ENCODE measurements around the gene TRPM3.

The TRPM3 gene

GRCh38 chr9:70861797-70862196 lies 259.6 kb downstream of the TRPM3 start:
- Histone ChIP-seq H3K9me3 (ENCODE audit: severe bottlenecking) (no peaks in the 10 kb centered on the region), H3K4me1 (ENCODE audit: insufficient read depth, poor library complexity, severe bottlenecking) (no peaks in the 10 kb centered on the region), H3K27ac (ENCODE audit: poor library complexity, severe bottlenecking) (no peak overlapping the region), H3K4me3 (ENCODE audit: severe bottlenecking) (no peak overlapping the region), H3K36me3 (ENCODE audit: low read depth) (no peaks in the 10 kb centered on the region), H3K27me3 (ENCODE audit: insufficient read depth, poor library complexity, severe bottlenecking) (peaks cover 19% of the 10 kb centered on the region)
- no peak for ATAC-seq (ENCODE audit: low read depth)
- no peak for TF ChIP-seq CTCF (IDR thresholded peaks at IDR 0.05; ENCODE audit: poor library complexity, severe bottlenecking)
- no peak for DNase-seq (ENCODE audit: low spot score)

DNA sequence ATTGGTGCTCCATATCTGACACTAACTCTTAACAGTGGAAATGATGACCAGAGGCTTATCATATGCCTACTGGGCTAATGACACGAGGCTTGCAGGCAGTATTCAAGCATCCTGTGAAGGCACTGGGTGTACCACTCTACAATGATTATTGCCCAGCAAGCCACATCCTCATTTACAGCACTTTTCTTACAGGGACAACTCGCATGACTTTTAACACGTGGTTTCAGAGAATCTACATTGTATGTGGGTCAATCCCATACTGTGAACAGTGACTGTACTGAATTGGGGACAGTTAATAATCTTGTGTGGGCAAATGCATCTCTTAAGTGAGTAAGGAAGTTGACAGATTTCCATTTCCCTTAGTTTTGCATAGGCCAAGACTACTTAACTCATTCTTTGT lies 260.0 kb downstream of the TRPM3 start:
- Histone ChIP-seq H3K4me3 (ENCODE audit: severe bottlenecking) (no peak overlapping the region), H3K27me3 (ENCODE audit: insufficient read depth, poor library complexity, severe bottlenecking) (peaks cover 15% of the 10 kb centered on the region), H3K9me3 (ENCODE audit: severe bottlenecking) (no peaks in the 10 kb centered on the region), H3K27ac (ENCODE audit: poor library complexity, severe bottlenecking) (no peak overlapping the region), H3K36me3 (ENCODE audit: low read depth) (no peaks in the 10 kb centered on the region), H3K4me1 (ENCODE audit: insufficient read depth, poor library complexity, severe bottlenecking) (no peaks in the 10 kb centered on the region)
- DNase-seq (ENCODE audit: low spot score) (no peak), ATAC-seq (ENCODE audit: low read depth) (no peak)
- TF ChIP-seq CTCF (IDR thresholded peaks at IDR 0.05; ENCODE audit: poor library complexity, severe bottlenecking), result no peak

DNA sequence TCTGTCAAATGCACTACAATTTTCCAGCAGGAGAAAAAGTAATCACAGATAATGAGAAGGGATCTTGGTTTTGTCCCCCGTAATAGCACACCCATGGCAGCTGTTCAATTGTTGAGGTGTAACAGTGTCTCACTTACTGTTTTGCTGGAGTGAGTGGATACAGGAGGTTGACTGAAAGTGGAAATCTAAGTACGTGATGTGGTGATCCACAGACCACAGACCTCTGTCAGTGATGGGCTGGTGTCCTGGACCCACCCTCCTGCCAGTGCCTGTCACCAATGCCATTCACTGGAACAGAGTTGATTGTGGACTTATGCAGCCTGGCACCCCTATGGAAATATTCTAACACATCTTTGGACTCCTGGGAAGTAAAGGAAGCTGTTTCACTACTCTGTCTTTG lies 261.7 kb downstream of the TRPM3 start:
- no peak for TF ChIP-seq CTCF (IDR thresholded peaks at IDR 0.05; ENCODE audit: poor library complexity, severe bottlenecking)
- Histone ChIP-seq H3K27ac (ENCODE audit: poor library complexity, severe bottlenecking) (no peak overlapping the region), H3K4me3 (ENCODE audit: severe bottlenecking) (no peak overlapping the region), H3K36me3 (ENCODE audit: low read depth) (no peaks in the 10 kb centered on the region), H3K27me3 (ENCODE audit: insufficient read depth, poor library complexity, severe bottlenecking) (peaks cover 13% of the 10 kb centered on the region), H3K9me3 (ENCODE audit: severe bottlenecking) (no peaks in the 10 kb centered on the region), H3K4me1 (ENCODE audit: insufficient read depth, poor library complexity, severe bottlenecking) (no peaks in the 10 kb centered on the region)
- DNase-seq (ENCODE audit: low spot score) (no peak), ATAC-seq (ENCODE audit: low read depth) (no peak)

DNA sequence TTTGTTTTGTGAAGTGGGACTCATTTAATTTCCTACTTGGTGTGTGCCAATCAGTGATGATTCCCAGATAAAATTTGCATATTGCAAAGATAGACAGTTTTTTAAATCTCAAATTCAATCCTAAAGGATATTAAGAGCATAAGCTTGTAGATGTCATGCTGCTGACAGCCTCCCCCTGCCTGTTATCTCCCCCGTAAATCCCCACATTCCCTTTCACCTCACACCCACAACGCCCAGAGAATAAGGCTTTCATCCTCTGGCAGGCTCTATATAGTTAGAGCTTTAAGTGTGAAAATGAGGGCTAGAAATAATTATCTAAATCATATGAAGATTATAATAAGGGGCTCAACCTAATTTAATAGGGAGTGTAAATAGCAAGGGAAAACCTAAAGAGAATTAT lies 265.0 kb downstream of the TRPM3 start:
- H3K27me3 ChIP-seq (ENCODE audit: insufficient read depth, poor library complexity, severe bottlenecking), result peaks cover 7% of the 10 kb centered on the region
- no peaks in the 10 kb centered on the region for H3K36me3 ChIP-seq (ENCODE audit: low read depth)
- no peaks in the 10 kb centered on the region for H3K4me1 ChIP-seq (ENCODE audit: insufficient read depth, poor library complexity, severe bottlenecking)
- H3K27ac ChIP-seq (ENCODE audit: poor library complexity, severe bottlenecking), result no peak overlapping the region
- TF ChIP-seq CTCF (IDR thresholded peaks at IDR 0.05; ENCODE audit: poor library complexity, severe bottlenecking), result no peak
- no peak for DNase-seq (ENCODE audit: low spot score)
- no peak overlapping the region for H3K4me3 ChIP-seq (ENCODE audit: severe bottlenecking)
- no peaks in the 10 kb centered on the region for H3K9me3 ChIP-seq (ENCODE audit: severe bottlenecking)
- no peak for ATAC-seq (ENCODE audit: low read depth)

GRCh38 chr9:70852711-70853240 lies 268.6 kb downstream of the TRPM3 start:
- ATAC-seq (ENCODE audit: low read depth), result no peak
- Histone ChIP-seq H3K4me3 (ENCODE audit: severe bottlenecking) (no peak overlapping the region), H3K9me3 (ENCODE audit: severe bottlenecking) (no peaks in the 10 kb centered on the region), H3K36me3 (ENCODE audit: low read depth) (no peaks in the 10 kb centered on the region), H3K27me3 (ENCODE audit: insufficient read depth, poor library complexity, severe bottlenecking) (peaks cover 11% of the 10 kb centered on the region), H3K4me1 (ENCODE audit: insufficient read depth, poor library complexity, severe bottlenecking) (no peaks in the 10 kb centered on the region), H3K27ac (ENCODE audit: poor library complexity, severe bottlenecking) (no peak overlapping the region)
- no peak for TF ChIP-seq CTCF (IDR thresholded peaks at IDR 0.05; ENCODE audit: poor library complexity, severe bottlenecking)
- no peak for DNase-seq (ENCODE audit: low spot score)

Data from RWPE2 (cell line).